NCI-H187 treated with DMSO at 0.1 percent for 48 hours (cell line): ENCODE data around the gene UGT1A10.
"Not testable (repeated sequence)": the region's sequence is repeated elsewhere in the genome, so short reads cannot be mapped to it uniquely, and the experiment has no call there.

Experiments
- DNase-seq: peaks from one replicate; lab custom pipeline; 2025; lab: John Stamatoyannopoulos, UW

The UGT1A10 gene

DNA sequence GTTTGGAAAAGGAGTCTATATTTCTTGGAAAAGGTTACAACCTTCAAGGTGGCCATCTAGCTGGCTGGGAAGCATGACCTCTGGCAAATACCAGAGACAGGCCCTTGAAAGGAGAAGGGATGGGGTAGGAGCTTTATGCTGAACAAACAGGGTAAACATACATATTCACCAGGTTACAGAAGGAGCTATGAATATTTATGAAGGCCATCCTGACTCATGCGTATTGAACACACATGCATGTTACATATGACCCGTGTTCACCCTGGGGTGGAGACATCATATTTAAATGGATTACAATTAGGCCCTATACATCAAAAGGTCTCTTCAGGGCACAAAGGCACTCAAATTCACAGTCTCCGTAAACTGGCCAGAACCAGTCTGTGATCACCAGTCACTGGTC is 19.7 kb downstream of the UGT1A10 start:
- not testable (repeated sequence) for DNase-seq

DNA sequence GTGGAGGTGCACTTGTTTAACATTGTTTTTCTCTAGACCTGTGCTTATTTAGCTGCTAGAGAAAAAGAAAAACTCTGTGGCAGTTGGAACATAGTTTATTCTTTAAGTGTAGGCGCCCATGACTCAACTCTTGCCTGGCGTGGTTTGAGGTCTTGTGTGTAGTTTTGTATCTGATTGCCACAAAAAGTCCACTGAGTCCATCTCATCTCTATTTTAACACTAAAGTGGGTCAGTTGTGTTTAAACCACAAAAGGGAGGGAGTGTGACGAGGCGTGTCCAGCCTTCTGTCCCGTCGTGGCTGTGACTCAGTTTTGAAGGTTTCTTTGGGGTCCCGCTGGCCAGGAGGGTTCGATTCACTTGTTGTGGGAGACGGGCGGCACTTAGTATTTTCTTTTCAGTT is 20.2 kb downstream of the UGT1A10 start:
- no peak for DNase-seq

DNA sequence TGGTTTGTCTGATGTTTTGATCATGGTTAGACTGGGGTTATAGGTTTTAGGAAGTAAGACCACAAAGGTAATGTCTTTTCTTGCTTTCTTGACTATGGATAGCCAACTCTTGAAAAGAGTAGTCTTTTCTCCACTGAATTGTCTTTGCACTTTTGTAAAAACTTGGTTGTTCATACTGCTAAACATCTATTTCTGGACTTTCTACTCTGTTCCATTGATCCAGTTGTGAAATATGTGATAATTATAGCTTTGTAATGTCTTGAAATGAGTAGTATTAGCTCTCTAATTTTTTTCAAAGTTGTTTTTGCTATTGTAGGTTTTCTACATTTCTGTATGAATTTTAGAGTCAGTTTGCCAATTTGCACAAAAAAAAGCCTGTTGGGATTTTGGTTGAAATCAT is 22.4 kb downstream of the UGT1A10 start:
- no peak for DNase-seq

DNA sequence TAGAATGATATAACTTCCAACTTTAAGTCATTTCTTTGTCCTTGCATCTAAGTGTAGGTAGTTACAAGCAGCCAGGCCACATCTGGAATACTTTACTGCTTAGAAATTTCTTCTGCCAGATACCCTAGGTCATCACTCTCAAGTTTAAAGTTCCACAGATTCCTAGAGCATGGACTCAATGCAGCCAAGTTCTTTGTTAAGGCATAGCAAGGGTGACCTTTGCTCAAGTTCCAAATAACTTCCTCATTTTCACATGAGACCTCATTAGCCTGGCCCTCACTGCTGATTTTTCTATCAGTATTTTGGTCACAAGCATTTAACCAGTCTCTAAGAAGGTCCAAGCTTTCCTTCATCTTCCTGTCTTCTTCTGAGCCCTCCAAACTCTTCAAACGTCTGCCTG is 27.7 kb downstream of the UGT1A10 start:
- DNase-seq: no peak

DNA sequence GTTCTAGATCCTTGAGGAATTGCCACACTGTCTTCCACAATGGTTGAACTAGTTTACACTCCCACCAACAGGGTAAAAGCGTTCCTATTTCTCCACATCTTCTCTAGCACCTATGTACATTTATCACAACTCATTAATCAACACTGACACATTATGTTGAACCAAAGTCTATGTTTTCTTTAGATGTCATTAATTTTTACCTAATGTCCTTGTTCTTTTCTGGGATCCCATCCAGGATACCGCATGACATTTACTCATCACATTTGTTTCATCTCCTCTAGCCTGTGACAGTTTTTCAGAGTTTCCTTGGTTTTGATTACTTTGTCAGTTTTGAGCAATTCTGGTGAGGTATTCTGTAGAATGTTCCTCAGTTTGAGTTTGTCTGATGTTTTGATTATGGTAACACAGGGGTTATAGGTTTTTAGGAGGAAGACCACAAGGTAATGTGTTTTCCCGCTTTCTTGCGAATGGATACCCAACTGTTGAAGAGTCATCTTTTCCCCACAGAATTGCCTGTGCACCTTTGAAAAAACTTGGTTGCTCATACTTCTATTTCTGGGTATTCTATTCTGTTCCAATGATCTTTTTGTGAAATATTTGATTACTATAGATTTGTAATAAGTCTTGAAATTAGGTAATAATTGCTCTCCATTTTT is 32.5 kb downstream of the UGT1A10 start:
- no peak for DNase-seq

DNA sequence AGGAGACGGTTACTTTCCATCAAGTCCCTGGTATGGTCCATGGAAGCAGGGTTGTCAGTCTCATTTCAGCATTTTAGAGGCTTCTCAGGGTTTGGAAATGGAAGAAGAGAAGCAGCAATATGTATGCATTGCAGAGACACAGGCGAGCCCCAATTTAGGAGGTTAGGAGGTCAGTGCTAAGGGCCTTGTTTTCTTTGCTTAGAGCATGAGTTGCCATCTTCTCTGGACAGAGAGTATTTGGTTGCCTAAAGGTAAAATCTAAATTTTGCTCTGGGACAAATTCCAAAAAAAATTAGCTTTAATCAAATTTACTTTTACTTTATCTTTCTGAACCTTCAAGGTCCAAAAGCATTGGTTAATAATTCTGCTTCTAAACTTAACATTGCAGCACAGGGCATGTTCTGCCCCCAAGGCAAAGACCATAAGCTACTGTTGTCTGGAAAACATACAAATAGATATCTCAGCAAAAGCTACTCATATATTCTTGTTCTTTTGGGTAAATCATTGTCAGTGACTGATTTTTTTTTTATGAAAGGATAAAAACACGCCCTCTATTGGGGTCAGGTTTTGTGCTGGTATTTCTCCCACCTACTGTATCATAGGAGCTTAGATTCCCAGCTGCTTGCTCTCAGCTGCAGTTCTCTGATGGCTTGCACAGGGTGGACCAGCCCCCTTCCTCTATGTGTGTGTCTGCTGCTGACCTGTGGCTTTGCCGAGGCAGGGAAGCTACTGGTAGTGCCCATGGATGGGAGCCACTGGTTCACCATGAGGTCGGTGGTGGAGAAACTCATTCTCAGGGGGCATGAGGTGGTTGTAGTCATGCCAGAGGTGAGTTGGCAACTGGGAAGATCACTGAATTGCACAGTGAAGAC is 35.3 kb downstream of the UGT1A10 start, which contains the start of gene UGT1A9:
Gene UGT1A9 (plus strand): TSS at position 609 of the 872 bp plus-strand sequence. CDS start 37 bp downstream, at position 646.
- no peak for DNase-seq

DNA sequence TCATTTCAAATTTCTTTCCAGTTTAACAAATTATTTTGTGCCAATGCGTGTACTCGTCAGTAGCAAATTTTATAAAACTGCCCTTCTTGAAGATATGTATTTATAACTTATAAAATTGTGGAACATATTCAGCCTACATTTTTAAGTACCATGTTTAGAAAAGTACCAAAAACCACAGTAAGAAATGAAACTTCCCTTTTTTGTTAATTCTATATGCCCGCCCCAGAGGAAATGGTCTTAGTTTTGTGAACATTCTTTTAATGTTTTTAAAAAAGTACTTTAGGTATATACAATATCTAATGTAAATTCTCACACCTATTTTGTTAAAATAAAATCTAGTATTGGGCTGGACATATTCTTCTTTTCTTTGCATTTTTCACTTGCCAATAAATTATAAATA is 36.6 kb downstream of the UGT1A10 start:
- DNase-seq: no peak

DNA sequence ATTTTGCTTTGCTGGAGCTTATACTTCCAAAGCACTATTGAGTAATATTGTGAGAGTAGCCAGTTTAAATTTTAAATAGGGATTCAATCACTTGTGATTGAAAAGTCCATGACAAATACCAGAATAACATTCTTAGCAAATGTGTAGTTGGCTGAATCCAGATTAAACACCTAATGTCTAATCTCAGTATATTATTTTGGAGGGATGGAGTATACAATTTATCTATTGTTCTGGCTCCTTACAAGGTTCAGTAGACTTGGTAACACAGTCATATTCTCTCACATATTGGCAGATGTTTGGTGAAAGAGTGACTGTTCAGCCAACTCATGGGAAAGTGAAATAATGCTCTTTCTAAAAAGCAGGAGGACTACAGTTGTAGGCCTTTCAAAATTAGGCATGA is 37.6 kb downstream of the UGT1A10 start:
- no peak for DNase-seq

DNA sequence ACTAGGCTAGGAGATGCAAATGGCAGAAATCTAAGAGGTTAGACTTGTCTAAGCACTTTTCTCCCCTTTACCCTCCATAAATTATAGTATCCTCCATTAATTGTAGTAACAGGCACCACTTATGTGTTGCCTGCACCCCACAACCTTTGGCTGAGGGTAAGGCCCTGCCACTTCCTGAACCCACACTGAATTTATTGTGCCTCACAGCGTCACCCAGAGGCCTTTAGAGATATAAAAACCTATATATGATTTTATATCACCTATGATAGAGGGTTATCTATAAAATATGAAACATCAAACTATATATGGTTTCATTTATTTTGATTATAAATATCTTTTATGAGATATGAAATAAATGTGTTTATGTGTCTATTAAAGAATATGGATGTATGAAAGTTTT is 38.1 kb downstream of the UGT1A10 start:
- no peak for DNase-seq

DNA sequence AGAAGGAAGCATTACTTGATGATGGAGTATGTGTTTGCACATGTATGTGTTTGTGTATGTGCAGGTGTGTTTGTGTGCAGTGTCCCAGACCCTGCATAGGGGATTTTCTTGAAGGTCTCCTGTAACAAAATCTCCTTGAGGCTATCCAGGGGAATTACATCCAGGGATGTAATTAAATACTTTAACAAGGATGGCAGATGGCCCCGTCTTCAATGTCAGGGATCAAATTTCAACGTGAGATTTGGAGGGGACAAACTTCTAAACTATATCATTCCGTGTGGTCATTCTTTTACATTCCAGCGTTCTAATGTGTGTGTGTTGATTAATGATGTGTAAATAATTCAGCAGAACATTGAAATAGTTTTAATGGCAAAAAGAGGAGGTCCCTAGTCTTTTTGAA is 38.7 kb downstream of the UGT1A10 start:
- DNase-seq: no peak

DNA sequence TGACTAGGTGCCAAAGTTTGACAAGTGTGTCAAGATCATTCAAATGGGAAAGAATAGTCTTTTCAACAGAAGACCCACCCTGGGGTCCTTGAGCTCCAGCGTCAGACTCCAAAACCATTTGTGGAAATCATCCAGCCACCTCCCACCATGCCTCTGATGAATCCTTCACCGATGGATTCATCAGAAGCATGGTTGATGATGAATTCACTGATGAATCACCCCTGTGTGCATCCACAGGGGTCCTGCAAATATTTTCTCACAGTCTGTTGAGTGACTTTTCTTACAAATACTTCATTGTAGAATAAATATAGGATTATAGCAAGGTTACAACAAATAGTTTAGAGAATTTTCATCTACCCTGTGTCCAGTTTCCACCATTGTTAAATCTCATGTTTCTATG is 39.8 kb downstream of the UGT1A10 start:
- DNase-seq: no peak

DNA sequence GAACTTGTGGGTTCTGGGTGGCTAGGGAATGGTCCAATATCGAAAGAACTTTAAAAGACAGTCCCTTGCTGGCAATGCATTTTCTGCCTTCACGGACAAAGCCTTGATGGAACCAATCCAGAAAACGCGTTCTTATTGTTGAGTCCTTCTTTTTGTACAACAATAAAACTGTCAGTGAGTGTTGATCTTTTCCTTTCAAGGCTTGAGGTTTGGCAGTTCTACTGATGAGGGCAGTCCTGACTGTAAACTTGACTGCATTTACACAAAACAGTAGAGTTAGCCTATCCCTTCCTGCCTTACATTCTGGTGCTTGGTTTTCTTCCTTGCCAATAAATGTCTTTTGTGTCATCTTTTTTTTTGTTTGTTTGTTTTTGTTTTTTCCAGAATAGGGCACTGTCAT is 42.9 kb downstream of the UGT1A10 start:
- DNase-seq: no peak

DNA sequence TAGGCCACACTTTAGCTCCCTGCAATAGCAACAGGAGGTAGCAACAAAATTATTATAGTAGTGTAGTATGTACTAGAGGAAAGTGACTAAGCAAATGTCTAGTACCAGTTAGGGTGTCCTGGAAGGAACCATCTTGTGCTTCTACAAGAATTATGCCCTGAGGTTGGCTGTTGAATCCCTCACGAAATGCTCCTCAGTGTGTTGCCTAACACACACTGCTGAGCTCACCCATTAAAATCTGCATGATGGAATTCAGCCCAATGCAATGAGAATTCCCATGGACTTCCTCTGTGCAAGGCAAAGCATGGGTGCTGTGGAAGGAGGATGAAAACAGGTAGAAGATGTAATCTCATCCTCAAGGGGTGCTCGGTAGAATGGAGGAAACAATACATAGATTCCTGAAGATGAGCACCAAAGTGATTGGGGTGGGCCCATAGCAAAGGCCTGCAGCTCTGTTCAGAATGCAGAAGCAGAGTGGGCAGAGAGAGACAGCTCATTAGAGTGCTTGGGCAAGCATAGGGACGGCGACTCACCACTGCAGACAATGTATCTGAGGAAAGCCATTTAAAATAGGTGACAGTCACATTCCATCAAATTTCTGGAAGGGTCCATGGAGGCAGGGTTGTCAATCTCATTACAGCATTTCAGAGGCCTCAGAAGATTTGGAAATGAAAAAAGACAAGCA is 44.3 kb downstream of the UGT1A10 start:
- DNase-seq: no peak

DNA sequence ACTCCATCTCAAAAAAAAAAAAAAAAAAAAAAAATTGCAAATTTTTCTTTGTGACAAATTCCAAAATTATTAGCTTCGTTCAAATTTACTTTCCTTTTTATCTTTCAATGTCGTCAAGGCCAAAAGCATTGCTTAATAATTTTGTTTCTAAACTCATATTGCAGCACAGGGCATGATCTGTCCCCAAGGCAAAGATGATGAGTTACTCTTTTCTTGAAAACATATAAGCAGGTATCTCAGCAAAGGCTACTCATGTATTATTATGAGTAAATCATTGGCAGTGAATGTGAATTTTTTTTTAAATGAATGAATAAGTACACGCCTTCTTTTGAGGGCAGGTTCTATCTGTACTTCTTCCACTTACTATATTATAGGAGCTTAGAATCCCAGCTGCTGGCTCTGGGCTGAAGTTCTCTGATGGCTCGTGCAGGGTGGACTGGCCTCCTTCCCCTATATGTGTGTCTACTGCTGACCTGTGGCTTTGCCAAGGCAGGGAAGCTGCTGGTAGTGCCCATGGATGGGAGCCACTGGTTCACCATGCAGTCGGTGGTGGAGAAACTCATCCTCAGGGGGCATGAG is 45.4 kb downstream of the UGT1A10 start, which contains the start of gene UGT1A7:
Gene UGT1A7 (plus strand): TSS at position 381 of the 579 bp plus-strand sequence. CDS start 37 bp downstream, at position 418.
- DNase-seq: no peak

DNA sequence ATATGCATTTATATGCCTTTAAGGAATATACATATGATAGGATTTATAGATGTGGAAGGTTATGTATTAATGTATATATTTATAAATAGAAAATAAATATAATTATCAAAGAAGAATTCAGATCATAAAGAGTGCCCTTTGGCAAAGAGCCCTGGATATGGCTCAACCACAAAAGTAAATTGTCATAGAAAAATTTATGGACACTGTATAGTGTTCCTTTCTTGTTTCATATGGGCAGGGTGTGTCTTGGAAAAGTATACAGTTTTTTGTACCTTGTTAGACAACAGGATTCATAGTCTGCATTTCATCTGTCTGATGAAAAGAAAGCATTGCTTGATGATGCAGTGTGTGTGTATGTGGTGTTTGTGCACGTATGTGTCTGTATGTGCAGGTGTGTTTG is 48.4 kb downstream of the UGT1A10 start:
- DNase-seq: no peak

DNA sequence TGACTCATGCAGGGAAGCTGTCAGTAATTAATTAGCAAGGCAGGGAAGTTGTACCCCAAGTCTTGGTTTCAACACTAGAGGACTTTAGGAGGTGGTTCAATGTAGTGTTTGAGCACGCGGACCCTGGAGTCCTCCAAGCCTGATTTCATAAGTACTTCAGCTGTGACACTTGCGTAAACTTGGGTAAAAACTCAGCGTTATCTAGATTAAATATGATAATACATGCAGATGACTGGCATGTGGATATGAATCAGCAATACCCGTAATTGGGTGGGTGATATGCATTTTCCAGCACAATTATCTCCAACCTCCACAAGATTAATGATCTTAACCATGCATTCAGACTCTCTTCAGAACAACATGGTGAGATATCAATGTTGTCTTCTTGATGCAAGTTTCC is 50.7 kb downstream of the UGT1A10 start:
- no peak for DNase-seq

DNA sequence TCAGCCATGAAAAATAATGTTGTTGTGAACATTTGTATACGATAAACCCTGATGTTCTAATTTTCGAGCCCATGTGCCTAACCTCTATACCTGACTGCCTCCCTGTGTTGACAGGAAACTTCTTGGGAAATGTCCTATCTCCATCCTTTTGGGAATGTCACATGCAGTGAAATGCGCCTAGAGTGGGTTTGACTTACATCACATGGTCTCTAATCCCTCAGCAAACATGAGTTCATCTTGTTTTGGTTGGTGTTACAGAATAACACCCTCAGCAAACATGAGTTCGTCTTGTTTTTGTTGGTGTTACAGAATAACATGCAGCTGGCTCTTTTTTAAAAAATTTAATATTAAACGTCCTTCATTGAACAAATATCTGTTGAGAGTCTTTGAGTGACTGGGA is 52.1 kb downstream of the UGT1A10 start:
- no peak for DNase-seq

DNA sequence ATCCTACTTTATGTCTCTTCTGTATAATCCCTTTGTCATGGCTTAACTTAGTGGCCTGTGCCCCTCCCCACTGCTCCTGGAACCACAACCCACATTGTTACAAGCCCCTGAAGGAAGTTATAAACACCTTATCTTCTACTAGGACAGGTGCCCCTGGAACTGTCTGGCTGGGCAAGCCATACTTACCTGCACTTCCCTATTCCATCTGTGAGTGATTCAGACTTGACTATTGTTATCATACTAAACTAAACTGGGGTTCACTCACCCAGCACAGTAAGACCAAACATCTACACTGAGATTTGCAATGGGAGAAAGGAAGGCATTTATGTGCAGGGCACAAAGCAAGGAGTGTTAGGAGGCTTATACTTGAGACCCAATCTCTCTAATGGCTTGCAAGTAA is 52.8 kb downstream of the UGT1A10 start:
- DNase-seq: no peak

DNA sequence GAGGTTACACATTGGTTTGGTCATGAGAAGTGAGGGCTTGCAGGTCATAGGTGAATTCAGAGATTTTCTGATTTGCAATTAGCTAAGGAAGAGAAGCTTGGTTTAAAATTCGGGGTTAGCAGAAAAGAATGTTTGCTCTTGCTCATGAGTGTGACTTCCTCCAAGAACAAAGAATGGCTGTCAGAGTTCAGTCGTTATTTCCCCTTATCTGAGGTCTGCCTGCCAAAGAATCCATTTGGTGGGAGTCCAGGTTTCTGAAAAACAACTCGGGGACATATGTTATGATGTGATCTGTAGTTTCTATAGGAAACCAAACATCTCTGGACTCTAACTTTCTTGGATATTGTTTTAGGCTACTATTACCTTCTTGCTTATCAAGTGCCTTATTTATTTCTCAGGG is 53.3 kb downstream of the UGT1A10 start:
- no peak for DNase-seq

DNA sequence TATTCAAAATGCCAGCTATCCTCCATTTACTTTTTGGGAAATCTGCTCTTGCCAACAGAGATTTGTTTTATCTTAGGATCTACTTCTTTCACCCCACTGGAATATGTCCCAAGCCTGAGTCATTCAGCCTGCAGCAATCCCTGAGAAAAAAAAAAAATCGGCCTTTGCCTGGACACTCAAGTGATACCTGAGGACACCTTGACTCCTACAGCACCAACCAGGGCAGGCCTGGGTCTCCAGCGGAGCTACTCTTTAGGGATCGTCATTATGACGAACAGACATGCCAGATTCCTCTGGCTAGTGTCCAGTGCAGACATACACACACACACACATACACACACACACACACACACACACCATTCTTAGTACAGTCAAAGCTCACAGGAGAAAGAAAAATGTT is 54.2 kb downstream of the UGT1A10 start:
- DNase-seq: no peak

DNA sequence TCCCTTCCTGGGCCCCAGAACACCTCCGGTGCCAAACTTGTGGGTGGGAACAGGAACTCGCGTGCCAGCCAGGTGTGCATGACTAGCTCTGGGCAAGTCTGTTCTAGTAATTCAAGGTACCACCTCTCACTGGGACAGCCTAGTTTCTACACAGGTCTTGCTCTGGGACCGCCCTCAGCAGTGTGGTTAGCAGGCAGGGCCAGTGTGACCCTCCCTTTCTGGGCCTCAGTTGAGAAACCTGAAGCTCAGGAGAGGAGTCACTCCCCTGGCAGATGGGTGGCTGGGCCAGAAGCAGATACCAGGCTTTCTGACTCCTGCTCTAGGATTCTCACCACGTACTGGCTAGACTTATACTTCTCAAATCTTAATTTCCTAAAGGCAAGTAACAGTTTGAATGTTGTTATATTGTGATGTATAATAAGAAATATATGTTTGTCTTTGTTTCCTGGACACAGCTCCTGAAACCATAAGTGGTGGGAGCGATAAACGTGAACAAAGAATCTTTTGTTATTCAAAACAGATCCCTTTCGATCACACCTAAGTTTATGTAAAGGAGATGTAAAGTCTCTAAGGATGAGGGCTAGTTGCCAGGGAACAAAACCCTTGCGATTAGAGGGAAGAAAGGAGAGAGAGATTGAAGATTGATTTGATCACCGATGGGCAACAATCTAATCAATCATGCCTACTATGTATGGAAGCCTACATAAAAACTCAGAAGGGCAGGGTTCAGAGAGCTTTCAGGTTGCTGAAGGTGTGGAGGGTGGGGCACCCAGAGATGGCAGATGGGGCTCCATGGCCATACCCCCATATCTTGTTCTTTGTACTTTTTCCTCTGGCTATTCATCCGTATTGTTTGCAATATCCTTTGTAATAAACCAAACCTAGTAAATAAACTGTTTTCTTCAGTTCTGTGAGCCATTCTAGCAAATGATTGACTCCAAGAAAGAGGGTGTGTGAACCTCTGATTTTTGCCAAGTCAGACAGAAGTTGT is 55.5 kb downstream of the UGT1A10 start:
- no peak for DNase-seq
